ENCODE data around the gene PPM1L. TPM values are rescaled to one million over a fixed set of nuclear protein-coding genes. Genes with fewer than 3 reads are reported as not detected.

The PPM1L gene
- total and polyA plus RNA-seq, 9 donors, result 2.2 to 12.1 (median 10.2) TPM

GRCh38 chr3:160856450-160856849 lies 100.4 kb downstream of the PPM1L start:
- H3K27me3 ChIP-seq, result no peaks in the 10 kb centered on the region
- H3K36me3 ChIP-seq, result no peaks in the 10 kb centered on the region
- no peaks in the 10 kb centered on the region for H3K9me3 ChIP-seq
- no peak for DNase-seq
- no peak for TF ChIP-seq POLR2A (IDR thresholded peaks at IDR 0.05)
- TF ChIP-seq CTCF (IDR thresholded peaks at IDR 0.05), result no peak
- TF ChIP-seq EP300 (IDR thresholded peaks at IDR 0.05), result no peak
- no peak overlapping the region for H3K4me3 ChIP-seq
- H3K27ac ChIP-seq, result no peak overlapping the region
- WGBS, 3 donors, result 91 to 96% (median 94%) methylated on average over 2 of the region's 2 CpGs
- intact Hi-C loops (cut with DNase I), result no loop called here
- no peaks in the 10 kb centered on the region for H3K4me1 ChIP-seq (ENCODE audit: insufficient read depth)

DNA sequence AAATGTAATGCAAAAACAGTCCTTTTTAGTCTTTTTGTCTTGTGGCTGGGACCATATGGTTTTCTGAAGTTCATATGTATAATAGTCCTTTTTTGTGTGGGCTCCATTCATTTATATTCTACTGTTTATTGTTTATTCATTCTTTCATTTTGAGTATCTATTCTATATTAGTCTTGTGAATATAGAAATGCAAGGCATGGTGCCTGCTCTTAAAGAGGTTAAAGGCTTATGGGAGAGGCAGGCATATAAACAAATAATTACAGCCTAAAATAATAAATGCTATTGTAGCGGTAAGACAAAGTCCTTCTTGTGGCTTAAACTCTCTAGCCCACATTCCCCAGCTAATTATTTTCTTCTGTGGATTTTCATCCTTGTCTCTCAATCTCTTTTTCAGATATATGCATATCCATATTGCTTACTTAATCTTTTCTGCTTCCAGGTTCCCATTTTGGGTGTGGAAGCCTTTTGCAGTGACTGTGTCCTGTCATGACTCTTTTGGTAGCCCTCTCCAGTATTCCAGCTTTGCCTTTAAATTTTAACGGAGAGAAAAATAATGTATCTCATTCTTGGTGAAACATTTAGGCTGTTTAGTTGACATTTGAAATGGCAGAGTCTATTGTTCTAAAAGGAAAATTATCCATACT lies 101.6 kb downstream of the PPM1L start:
- H3K27me3 ChIP-seq, result no peaks in the 10 kb centered on the region
- H3K9me3 ChIP-seq, result no peaks in the 10 kb centered on the region
- H3K4me1 ChIP-seq (ENCODE audit: insufficient read depth), result no peaks in the 10 kb centered on the region
- TF ChIP-seq EP300 (IDR thresholded peaks at IDR 0.05) (no peak), POLR2A (IDR thresholded peaks at IDR 0.05) (no peak), CTCF (IDR thresholded peaks at IDR 0.05) (no peak)
- intact Hi-C loops (cut with DNase I), result no loop called here
- 83 to 86% (median 86%) methylated on average over 2 of the region's 2 CpGs for WGBS, 3 donors
- no peaks in the 10 kb centered on the region for H3K36me3 ChIP-seq
- H3K4me3 ChIP-seq, result no peak overlapping the region
- no peak overlapping the region for H3K27ac ChIP-seq
- no peak for DNase-seq

DNA sequence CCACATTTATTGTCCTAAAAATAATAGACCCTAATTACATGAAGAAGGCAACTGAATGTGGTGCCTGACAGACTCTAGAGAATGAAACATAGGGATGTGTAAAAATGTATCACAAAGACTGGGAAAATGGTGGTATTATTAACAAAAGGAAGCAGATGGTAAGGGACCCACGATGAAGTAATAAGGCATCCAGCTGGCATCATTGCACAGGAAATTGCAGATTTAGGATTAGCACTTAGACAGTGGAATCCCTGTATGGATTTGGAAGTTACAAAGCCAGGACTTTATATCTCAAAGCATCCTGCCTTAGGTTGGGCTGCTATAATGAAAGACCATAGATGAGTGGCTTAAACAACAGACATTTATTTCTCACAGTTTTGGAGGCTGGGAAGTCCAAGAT lies 104.3 kb downstream of the PPM1L start:
- intact Hi-C loops (cut with DNase I), result no loop called here
- no peak for DNase-seq
- Histone ChIP-seq H3K4me3 (no peak overlapping the region), H3K4me1 (ENCODE audit: insufficient read depth) (no peaks in the 10 kb centered on the region), H3K36me3 (no peaks in the 10 kb centered on the region), H3K27me3 (no peaks in the 10 kb centered on the region), H3K9me3 (no peaks in the 10 kb centered on the region), H3K27ac (no peak overlapping the region)
- 60 to 73% (median 63%) methylated on average over 1 of the region's 1 CpG for WGBS, 3 donors
- no peak for TF ChIP-seq EP300 (IDR thresholded peaks at IDR 0.05)

DNA sequence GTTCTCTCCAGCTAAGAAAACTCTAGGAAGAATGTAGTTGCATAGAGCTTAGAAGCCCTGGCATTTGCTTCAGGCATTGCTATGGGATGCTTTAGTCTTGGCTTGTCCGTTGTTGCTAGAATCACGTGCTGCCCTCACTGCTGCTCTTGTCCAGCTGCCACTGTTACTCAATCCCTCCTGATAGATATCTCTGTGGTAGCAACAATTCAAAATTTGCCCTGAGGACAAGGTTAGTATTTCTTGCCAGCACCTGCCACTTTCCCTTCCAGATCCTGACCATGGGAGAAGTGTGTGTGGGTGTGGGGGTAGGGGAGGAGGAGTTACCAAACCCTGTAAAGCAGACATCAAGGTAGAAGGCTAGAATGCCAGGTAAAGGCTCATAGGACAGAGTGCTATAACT lies 113.8 kb downstream of the PPM1L start:
- no peaks in the 10 kb centered on the region for H3K9me3 ChIP-seq
- TF ChIP-seq EP300 (IDR thresholded peaks at IDR 0.05), result no peak
- TF ChIP-seq CTCF (IDR thresholded peaks at IDR 0.05), result no peak
- TF ChIP-seq POLR2A (IDR thresholded peaks at IDR 0.05), result no peak
- H3K4me3 ChIP-seq, result no peak overlapping the region
- H3K4me1 ChIP-seq (ENCODE audit: insufficient read depth), result no peaks in the 10 kb centered on the region
- H3K27me3 ChIP-seq, result no peaks in the 10 kb centered on the region
- intact Hi-C loops (cut with DNase I), result no loop called here
- DNase-seq, result no peak
- 53 to 74% (median 55%) methylated on average over 2 of the region's 2 CpGs for WGBS, 3 donors
- no peaks in the 10 kb centered on the region for H3K36me3 ChIP-seq
- H3K27ac ChIP-seq, result no peak overlapping the region

GRCh38 chr3:160870327-160870726 lies 114.3 kb downstream of the PPM1L start:
- no peak overlapping the region for H3K4me3 ChIP-seq
- intact Hi-C loops (cut with DNase I), result no loop called here
- no peak overlapping the region for H3K27ac ChIP-seq
- H3K27me3 ChIP-seq, result no peaks in the 10 kb centered on the region
- no peaks in the 10 kb centered on the region for H3K4me1 ChIP-seq (ENCODE audit: insufficient read depth)
- WGBS, 3 donors, result 48 to 60% (median 59%) methylated on average over 4 of the region's 4 CpGs
- no peaks in the 10 kb centered on the region for H3K36me3 ChIP-seq
- no peak for DNase-seq
- TF ChIP-seq CTCF (IDR thresholded peaks at IDR 0.05), result no peak
- no peak for TF ChIP-seq EP300 (IDR thresholded peaks at IDR 0.05)
- TF ChIP-seq POLR2A (IDR thresholded peaks at IDR 0.05), result no peak
- no peaks in the 10 kb centered on the region for H3K9me3 ChIP-seq

Measured in ovary (tissue), 9 donors.